ENCODE results near the gene FAM237A.

Gene FAM237A

GRCh38 chr2:206642075-206643025 lies at the start of gene FAM237A:
TSS of gene FAM237A (plus strand) at chr2:206642487. CDS start at chr2:206644237, 1,750 bp downstream.
- DNase-seq (ENCODE audit: low read depth in 3 of 3): peak in 1 of 3 experiments; percentile 1

DNA sequence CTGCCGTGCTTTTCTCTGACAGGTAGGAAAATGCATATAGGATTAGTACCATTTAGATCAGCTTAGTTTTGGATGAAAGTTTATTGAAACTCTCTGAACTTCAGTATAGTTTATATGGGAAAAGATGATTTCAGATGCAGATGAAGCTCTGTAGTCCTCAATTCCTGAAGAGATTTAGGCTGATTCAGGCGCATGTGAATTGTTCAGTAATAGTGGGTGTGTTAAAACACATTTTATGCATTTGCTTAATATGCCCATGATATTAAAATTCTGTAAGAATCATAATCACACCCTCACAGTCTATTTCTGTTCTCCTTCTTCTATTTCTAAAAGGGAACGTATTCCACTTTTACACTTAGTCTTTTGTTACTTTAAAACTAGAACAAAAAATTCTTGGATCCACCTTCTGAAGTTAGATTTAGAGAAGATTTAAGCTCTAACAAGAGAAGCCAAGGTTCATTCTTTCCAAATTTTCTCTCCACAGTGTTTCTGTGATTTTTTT lies 44.5 kb upstream of the FAM237A start:
- DNase-seq (ENCODE audit: low read depth in 3 of 3): no peak

DNA sequence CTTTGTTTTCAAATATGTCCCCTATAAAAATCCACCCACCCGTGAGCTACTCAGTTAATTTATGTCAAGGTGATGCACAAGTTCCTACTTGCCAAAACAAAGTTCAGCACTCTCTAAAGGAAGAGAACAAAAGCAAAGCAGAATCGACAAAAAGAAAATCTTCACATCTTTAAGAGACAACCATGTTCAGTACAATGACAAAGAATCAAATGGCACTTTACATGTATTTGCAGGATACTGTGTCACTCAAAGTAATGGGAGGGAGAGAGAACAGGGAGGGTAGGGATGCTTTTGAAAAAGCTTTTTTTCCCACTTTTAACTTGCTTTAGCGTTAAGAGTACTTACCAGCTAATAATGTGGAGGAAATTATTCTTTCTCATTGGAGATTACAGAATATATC lies 39.0 kb upstream of the FAM237A start:
- DNase-seq (ENCODE audit: low read depth in 3 of 3): no peak

- DNase-seq (ENCODE audit: low read depth in 3 of 3): no peak
These were observed 31.8 kb upstream of the FAM237A start for GRCh38 chr2:206610451-206610850.

- no peak for DNase-seq (ENCODE audit: low read depth in 3 of 3)
These were observed 31.1 kb upstream of the FAM237A start for GRCh38 chr2:206611191-206611590.

DNA sequence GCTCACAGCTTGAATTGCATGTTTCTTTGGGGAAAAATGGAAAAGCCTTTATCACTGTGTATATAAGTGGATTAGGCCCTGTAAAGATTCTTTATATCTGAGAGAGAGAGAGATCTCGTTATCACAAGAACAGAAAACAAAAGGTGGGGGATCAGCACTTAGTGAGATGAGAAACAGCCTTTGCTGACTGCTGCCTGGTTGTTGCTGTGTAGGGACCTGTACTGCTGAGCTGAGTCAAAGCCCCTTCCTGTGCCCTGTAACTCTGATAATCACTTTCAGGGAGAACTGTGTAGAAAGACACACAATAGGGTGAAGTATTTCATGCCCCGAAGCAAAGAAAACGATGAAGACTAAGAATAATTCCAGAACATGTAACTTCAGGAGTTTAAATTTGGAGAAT lies 30.6 kb upstream of the FAM237A start:
- no peak for DNase-seq (ENCODE audit: low read depth in 3 of 3)

- DNase-seq (ENCODE audit: low read depth in 3 of 3): no peak
These were observed 27.5 kb upstream of the FAM237A start for GRCh38 chr2:206614811-206615210.

DNA sequence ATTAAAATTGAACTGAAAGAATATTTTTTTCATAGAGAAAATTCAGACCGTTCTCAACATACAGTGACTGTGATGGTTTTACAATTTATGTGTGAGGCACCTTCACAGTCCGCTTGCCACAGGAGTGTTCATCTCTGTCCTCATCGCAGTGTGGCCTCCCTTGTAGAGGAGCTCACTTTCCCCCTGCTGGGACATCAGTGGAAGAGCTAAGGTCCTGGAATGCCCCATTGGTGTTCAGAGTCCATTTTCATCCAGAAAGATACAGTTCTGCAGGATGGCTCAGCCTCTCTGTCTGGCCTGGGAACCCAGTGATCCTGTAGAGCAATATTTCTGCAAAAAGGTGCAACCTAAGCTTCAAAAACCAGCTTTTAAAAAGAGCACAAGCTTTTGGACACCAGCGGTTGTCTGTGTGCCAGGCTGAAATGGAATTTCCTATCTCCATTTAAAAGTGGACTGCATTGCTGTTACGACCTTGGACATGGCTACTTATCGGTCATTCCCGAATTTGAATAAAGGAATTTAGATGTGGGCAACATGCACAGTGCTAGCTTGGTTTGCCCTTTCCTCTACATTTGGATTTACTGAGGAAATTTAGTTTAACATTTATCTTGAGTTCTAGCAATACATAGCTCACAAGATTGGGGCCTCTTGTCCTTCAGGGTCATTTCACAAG lies 26.7 kb upstream of the FAM237A start:
- no peak for DNase-seq (ENCODE audit: low read depth in 3 of 3)

DNA sequence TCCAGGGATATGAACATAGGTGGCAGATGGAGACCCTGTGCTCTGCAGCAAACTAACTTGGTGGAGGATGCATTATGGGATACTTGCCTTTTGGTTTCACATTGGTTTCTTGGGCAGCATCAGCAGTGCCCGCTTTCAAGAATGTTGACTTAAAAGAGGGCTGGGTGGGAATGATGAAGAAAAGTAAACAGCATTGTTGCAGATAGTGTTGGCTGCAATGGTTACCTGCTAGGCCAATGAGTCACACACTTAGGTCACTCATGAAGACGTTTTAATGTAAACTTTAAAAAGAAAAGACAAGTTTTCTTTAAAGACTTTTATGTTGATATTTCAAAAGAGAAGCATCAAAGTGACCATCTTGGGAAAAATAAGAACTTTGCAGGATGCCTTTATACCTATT lies 26.1 kb upstream of the FAM237A start:
- DNase-seq (ENCODE audit: low read depth in 3 of 3): no peak

DNA sequence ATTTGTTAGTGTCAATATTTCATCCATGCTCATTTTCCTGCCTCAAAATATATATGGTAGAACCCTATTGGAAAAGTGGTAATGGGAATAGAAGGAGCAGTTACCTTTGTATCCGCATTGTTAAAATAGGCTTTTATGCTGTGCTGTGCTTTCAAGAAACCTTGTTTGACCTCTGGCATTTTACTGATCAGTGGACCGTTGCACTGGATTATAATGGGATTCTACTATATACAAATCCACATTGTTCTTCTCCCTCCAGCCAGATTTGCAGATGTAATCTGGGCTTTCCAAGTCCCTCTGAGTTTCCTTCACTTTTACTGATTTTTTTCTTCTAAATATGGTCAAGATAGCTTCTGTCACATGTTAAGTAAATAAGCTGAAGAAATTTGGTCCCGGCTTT lies 23.3 kb upstream of the FAM237A start:
- no peak for DNase-seq (ENCODE audit: low read depth in 3 of 3)

DNA sequence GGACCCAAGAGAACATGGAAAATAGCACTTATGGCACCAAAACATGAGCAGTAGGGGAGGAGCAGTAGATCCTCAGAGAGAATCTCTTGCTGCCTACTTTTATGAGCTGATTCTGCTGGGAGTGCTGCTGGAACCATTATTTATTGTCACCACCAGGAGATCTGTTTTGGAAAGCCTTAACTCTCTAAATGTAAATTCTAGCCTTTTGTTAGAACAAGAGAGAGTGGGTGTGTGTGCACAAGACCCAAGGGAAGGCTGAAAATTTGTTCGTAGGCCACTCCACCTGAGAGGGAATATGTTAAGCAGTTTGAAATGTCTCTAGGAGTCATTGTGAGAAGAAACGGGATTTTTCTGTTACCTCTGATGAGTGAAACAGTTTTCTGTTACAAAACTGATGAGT lies 16.2 kb upstream of the FAM237A start:
- no peak for DNase-seq (ENCODE audit: low read depth in 3 of 3)

DNA sequence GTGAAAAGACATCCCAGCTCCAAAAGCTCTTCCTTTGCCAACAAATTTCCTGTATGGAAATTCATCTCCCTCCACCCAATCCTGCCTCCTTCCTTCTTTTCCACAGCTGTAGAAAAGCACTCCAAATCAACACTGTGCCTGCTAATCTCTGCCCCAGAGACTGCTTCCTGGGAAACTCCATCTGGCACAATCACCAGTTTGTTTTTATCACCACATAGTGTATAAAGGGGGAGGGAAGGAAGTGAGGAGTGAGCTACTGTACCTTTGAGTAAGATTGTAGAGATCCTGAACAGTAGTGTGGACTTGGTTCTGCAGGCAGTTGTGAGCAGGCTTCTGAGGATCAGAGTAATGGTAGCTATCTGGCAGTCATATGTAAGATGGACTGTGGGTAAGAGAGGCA lies 14.7 kb upstream of the FAM237A start:
- no peak for DNase-seq (ENCODE audit: low read depth in 3 of 3)

- DNase-seq (ENCODE audit: low read depth in 3 of 3): no peak
These were observed 10.9 kb upstream of the FAM237A start for GRCh38 chr2:206631340-206631739.

GRCh38 chr2:206635015-206635414 lies 7.3 kb upstream of the FAM237A start:
- DNase-seq (ENCODE audit: low read depth in 3 of 3): no peak

DNA sequence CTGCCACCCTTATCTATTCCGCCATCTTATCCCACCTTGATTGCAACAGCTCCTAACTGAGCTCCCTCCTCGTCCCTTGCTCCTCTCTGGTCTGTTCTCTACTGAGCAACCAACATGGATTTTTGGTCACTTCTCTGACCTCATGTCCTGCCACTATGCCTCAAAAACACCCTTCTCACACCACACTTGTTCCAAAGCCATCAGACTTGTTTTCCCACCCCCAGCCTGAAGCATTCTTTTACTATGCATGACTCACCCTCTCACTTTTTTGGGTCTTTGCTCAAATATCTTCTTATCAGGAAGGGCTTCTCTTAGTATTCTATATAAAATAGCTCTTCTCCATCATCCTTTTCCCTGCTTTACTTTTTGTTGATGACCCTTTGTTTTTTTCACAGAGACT lies 2.7 kb upstream of the FAM237A start:
- no peak for DNase-seq (ENCODE audit: low read depth in 3 of 3)

GRCh38 chr2:206641226-206641625 lies 1.1 kb upstream of the FAM237A start:
- no peak for DNase-seq (ENCODE audit: low read depth in 3 of 3)

GRCh38 chr2:206647985-206648384 lies 5.7 kb downstream of the FAM237A start:
- no peak for DNase-seq (ENCODE audit: low read depth in 3 of 3)

DNA sequence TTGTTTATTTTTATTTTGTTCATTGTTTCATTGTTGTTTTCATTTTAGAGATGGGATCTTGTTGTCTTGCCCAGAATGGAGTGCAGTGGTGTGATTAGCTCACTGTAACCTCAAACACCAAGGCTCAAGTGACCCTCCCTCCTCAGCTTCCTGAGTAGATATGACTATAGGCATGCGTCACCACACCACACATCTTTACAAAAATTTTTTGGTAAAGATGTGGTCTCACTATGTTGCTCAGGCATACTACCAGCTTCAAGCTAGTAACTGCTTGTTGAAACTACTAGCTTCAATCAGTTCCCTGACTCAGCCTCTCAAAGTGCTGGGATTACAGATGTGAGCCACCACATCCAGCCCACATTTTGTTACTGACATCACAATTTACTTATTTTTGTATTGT lies 14.8 kb downstream of the FAM237A start:
- no peak for DNase-seq (ENCODE audit: low read depth in 3 of 3)

DNA sequence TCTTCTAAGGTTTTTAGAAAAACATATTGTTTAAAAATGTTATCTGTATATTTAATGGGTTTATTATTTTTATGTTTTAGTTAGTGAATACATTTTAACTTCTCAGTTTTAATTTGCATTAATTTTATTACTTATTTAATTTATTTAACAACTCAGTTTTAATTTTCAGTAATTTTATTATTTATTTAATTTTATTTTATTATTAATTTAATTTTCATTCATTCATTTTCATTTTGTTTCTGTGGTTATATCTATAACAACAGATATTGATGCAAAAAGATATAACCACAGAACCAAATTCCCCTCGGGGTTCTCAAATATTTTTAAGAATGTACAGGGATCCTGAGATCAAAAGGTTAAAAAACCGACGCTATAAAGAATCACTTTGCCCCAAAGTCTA lies 23.0 kb downstream of the FAM237A start:
- no peak for DNase-seq (ENCODE audit: low read depth in 3 of 3)

DNA sequence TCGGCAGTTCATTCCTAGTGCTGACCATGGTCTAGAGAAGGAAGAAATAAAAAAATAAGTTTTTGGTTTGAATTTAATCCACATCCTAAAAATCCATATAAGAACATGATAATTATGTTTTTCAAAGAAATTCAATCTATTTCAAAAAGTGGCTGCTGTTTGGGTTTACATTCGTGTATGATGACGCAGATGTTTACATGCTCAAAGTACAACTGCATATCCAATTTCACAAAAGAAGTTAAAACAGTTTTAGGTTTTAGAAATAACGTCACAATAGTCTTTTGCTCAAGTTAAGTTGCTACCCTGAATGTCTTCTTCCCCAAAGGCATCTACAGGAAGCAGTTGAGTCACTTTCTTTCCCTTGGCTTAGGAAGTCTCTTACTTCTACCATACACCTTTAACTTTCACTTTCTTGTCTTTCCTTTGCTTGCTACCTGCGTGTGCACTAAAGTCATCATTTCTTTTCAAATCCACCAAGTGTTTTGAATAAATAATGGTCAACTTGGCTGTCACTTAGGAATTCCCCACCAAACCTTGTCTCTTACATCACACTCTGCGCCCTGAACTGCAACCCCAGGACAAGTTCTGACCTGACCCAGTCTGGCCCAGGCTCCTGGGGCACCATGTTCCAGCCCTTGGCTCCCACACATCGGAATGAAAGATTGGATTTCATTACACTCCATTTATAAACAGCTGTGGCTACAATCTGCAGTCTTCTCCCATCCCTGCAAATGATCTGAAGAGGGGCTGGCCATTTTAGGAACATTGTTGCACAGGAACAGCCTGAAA lies 28.4 kb downstream of the FAM237A start:
- no peak for DNase-seq (ENCODE audit: low read depth in 3 of 3)

DNA sequence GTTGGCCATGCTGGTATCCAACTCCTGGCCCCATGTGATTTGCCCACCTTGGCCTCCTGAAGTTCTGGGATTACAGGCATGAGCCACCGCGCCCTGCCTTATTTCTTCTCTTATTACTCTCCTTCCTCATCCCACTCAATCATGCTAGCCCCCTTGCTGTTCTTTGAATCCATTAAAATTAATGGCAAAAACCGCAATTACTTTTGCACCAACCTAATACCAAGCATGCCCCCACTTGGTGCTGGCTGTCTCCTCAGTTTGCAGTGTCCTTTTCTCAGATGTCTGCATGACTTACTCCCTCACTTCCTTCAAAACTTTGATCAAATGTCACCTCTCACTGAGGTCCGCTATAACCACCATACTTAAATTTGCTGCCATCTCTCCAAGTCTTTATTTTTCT lies 41.3 kb downstream of the FAM237A start:
- no peak for DNase-seq (ENCODE audit: low read depth in 3 of 3)

DNA sequence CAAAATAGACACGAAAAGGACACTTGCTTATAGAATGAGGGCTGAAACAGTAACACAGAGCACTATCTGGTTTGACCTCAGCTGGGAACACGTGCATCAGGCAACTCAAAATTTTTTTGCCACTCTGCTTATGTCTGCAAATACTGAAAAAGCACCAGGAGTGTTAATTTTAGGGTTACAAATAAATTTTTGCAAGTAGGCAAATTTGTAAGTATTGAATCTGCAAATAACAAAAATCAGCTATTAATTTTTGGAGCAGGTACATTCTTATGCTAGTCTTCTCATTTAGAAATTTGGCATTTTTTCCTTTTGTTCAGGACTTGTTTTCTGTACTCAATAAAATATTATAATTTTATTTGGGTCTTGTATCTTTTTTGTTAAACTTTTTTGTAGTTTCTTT lies 46.2 kb downstream of the FAM237A start:
- no peak for DNase-seq (ENCODE audit: low read depth in 3 of 3)

Data from stimulated activated CD4-positive, alpha-beta T cell treated with anti-CD3 and anti-CD28 coated beads, TNF-alpha, amount 100 ng/mL, for 24 hours (primary cell).